Lower leg skin (tissue), 4 donors: ENCODE data around the gene STAT4. TPM values are rescaled to one million over a fixed set of nuclear protein-coding genes. Genes with fewer than 3 reads are reported as not detected.

Experiments used
- DNase-seq, 2 donors: peaks; one replicate each; pipeline ENCODE4 v3.0.0-alpha.2; 2019; ENCODE audit warnings: low spot score in 2 of 2
- H3K4me3 ChIP-seq: fragments of 200-600 bp; sonication (generic); 2 replicates; pipeline ENCODE4 v1.5.1; 2017; ENCODE audit warnings: mild to moderate bottlenecking, low read depth; ENCODE audit not compliant: poor library complexity, severe bottlenecking
- POLR2A ChIP-seq, 2 donors: fragments of 450-650 bp; IDR thresholded peaks; one replicate each; pipeline ENCODE4 v1.6.1; 2016 to 2017; ENCODE audit warnings: antibody characterized with exemption in 2 of 2, mild to moderate bottlenecking in 1 of 2, moderate library complexity in 1 of 2
- WGBS, 2 donors: methylation state at CpG; one replicate each; pipeline ENCODE4 v1.1.5; 2018; 5-methylcytosine and 5-hydroxymethylcytosine counted together
- intact Hi-C: fragments of 100-400 bp; cut with DNase I; formaldehyde crosslinking; loops from one replicate; pipeline ENCODE4 v1.15.0; 2023; ENCODE audit warnings: low total_unique reads
- total RNA-seq, 4 donors: library from RNA; depleted of rRNA; stranded (reverse); fragments of >200 nt; gene quantifications; one replicate each; pipeline ENCODE4 v1.1.0, GENCODE V29; 2016
- TF ChIP-seq, protein P1 (sequence below), 3 donors: fragments of 450-650 bp; IDR thresholded peaks; one replicate each; pipeline ENCODE4 v1.5.1; 2016; ENCODE audit warnings: antibody characterized with exemption in 3 of 3, mild to moderate bottlenecking in 3 of 3, moderate library complexity in 2 of 3

The STAT4 gene
- total RNA-seq, 4 donors from 2014 or later, result 0.46 to 4.3 (median 1.3) TPM

DNA sequence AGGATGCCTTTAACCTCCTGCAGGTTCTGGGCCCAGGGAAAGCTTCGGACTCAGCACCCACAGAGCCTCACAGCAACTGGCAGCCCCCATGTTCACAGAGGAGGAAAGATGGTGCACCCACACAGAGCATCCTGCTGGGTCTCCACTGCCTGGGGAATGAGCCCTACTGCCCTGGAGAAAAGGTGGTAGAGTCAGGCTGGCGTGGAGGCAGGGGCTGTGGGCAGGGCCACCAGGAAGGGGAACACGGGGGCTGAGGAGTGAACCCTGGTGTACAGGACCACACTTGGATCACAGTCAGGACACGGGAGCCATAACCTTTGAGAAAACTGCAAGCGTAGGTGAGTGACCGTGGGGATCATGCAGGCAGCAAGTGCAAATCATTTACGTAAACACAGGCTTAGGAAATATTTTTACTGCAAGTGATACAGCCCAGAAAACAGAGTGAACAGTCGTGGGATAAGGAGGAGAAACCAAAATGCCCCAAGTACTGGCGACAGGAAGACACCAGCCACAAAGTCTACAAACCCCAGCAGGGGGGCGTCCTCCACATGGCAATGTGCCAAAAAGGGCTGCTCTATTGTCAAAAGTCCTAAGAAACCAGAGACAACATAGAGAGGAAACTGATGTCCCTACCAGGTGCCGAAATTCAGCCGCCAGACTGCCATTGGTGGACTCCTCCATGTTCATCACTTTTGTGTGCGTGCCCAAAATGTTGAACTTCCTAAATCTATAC, 164.4 kb downstream of the STAT4 start:
- TF ChIP-seq, protein P1, sequence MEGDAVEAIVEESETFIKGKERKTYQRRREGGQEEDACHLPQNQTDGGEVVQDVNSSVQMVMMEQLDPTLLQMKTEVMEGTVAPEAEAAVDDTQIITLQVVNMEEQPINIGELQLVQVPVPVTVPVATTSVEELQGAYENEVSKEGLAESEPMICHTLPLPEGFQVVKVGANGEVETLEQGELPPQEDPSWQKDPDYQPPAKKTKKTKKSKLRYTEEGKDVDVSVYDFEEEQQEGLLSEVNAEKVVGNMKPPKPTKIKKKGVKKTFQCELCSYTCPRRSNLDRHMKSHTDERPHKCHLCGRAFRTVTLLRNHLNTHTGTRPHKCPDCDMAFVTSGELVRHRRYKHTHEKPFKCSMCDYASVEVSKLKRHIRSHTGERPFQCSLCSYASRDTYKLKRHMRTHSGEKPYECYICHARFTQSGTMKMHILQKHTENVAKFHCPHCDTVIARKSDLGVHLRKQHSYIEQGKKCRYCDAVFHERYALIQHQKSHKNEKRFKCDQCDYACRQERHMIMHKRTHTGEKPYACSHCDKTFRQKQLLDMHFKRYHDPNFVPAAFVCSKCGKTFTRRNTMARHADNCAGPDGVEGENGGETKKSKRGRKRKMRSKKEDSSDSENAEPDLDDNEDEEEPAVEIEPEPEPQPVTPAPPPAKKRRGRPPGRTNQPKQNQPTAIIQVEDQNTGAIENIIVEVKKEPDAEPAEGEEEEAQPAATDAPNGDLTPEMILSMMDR (IDR thresholded peaks at IDR 0.05), result no peak
- no peak for TF ChIP-seq POLR2A (IDR thresholded peaks at IDR 0.05)
- 87 to 90% methylated on average over 13 of the region's 13 CpGs for WGBS, 2 donors
- intact Hi-C loops, result no loop called here
- DNase-seq, result no peak
- H3K4me3 ChIP-seq, result no peak overlapping the region

DNA sequence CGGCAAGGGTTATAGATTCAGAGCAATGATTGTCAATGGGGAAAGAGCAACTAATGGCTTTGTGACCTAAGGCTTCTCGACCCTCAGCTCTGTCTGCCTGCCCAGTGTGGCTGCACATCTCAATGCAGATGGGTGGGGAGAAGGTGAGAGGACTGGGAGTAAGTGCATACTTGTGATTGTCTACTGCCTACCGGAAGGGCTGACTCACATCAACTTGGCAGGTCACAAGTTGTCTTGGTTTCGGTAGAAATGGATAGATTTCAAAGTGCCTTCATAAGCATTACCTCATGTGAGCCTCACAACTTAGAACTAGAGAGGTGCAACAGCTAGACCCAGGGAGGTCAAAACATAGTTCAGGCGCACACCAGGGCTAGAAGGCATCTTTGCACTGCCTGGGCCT, 166.2 kb downstream of the STAT4 start:
- no peak for DNase-seq
- TF ChIP-seq, protein P1 (IDR thresholded peaks at IDR 0.05), result no peak
- TF ChIP-seq POLR2A (IDR thresholded peaks at IDR 0.05), result no peak
- intact Hi-C loops, result no loop called here
- no peak overlapping the region for H3K4me3 ChIP-seq
- 72 to 74% methylated on average over 5 of the region's 5 CpGs for WGBS, 2 donors

DNA sequence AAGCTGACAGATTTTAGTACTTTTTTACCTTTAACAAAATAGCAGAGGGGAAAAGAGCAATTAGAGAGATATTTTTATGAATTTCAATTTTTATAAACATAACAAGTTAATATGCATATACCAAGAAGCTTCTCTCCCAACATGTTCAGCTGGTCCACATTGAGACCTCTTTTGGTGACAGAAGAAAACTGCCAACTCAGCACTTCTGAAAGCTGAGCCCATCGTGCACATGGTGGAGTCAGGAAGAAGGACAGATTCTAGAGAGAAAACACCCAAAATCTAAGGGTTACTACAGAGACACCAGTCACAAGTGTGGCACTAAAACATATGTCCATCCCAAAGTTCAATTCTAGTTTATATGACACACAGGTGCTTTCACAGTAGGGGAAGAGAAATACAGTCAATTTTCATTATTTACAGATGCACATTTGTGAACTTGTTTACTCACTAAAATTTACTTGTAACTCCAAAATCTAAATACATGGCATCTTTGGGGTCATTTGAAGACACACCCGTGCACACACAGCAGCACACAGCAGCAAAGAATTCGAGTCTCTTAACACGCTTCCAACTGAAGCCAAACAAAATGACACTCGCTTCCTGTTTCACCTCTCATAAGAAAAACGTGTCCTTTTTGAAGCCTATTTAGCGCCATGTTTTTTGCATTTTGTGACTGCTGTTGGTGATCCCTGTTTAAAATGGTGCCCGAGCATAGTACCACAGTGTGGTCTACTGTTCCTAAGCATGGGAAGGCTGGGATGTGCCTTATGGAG, 168.3 kb downstream of the STAT4 start:
- H3K4me3 ChIP-seq, result no peak overlapping the region
- intact Hi-C loops, result no loop called here
- WGBS, 2 donors, result 91 to 93% methylated on average over 8 of the region's 8 CpGs
- DNase-seq, result no peak
- no peak for TF ChIP-seq POLR2A (IDR thresholded peaks at IDR 0.05)
- TF ChIP-seq, protein P1 (IDR thresholded peaks at IDR 0.05), result no peak

DNA sequence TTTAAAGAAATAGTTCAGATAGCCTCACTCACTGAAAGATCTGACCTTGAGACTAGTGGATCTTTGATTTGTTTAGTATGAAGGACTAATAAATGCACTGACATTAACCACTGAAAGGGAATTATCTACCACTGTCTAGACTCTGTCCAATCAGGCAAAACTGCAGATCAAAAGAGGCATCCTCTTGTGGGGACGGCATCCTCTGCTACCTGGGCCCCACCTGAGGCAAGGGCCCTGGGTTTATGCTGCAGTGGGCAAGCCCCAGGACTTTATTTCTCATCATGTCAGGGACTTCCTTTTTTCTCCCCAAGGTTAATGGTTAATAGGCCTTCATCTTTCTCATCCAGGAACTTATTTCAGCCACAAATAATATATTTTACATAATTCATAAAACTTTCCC, 169.1 kb downstream of the STAT4 start:
- intact Hi-C loops, result no loop called here
- no peak overlapping the region for H3K4me3 ChIP-seq
- no peak for DNase-seq
- no peak for TF ChIP-seq POLR2A (IDR thresholded peaks at IDR 0.05)
- TF ChIP-seq, protein P1 (IDR thresholded peaks at IDR 0.05), result no peak
- WGBS, 2 donors, result 88 to 90% methylated on average over 1 of the region's 1 CpG

DNA sequence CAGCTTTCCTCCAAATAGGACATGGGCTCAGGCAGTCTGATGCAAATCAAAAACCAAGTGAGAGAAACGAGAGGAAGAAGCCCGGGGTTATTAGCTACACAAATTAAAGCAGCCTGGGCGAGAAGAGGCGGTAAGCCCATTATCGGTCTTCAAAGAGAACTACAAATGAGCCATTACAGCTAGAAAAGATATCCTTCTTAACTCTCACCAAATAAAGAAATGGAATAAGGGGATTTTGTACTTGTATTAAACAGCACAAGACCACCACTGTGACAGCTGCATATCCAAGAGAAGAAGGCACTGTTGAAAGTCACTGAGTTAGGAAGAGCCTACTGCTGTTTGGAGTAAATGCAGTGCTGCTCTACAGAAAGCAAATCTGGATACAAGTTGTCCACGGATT, 169.5 kb downstream of the STAT4 start:
- intact Hi-C loops, result no loop called here
- no peak for DNase-seq
- H3K4me3 ChIP-seq, result no peak overlapping the region
- WGBS, 2 donors, result 89 to 96% methylated on average over 6 of the region's 6 CpGs
- TF ChIP-seq, protein P1 (IDR thresholded peaks at IDR 0.05), result no peak
- no peak for TF ChIP-seq POLR2A (IDR thresholded peaks at IDR 0.05)
